ENCODE results near the gene SAP30L. TPM values are rescaled to one million over a fixed set of nuclear protein-coding genes. Genes with fewer than 3 reads are reported as not detected.

SAP30L gene
- total RNA-seq, 1 experiment from 2014 or later = 38.6 TPM

- H3K4me1 Mint-ChIP-seq (ENCODE audit: low read depth, unreplicated experiment) = peaks cover 8% of the 10 kb centered on the region
- CTCF ChIA-PET = no interaction called here
- no peak overlapping the region for H3K27ac Mint-ChIP-seq (ENCODE audit: unreplicated experiment)
- no TSS peak for BruUV-seq (replicated peaks)
- H3K36me3 Mint-ChIP-seq (ENCODE audit: insufficient read depth, unreplicated experiment) = no peaks in the 10 kb centered on the region
- intact Hi-C loops (cut with micrococcal nuclease; ENCODE audit: unreplicated experiment) = no loop called here
- H3K27me3 Mint-ChIP-seq (ENCODE audit: unreplicated experiment) = peaks cover 92% of the 10 kb centered on the region
- TF ChIP-seq, protein P1, sequence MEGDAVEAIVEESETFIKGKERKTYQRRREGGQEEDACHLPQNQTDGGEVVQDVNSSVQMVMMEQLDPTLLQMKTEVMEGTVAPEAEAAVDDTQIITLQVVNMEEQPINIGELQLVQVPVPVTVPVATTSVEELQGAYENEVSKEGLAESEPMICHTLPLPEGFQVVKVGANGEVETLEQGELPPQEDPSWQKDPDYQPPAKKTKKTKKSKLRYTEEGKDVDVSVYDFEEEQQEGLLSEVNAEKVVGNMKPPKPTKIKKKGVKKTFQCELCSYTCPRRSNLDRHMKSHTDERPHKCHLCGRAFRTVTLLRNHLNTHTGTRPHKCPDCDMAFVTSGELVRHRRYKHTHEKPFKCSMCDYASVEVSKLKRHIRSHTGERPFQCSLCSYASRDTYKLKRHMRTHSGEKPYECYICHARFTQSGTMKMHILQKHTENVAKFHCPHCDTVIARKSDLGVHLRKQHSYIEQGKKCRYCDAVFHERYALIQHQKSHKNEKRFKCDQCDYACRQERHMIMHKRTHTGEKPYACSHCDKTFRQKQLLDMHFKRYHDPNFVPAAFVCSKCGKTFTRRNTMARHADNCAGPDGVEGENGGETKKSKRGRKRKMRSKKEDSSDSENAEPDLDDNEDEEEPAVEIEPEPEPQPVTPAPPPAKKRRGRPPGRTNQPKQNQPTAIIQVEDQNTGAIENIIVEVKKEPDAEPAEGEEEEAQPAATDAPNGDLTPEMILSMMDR (IDR thresholded peaks at IDR 0.05; ENCODE audit: unreplicated experiment) = no peak
- no peak for DNase-seq
- no peaks in the 10 kb centered on the region for H3K9me3 Mint-ChIP-seq (ENCODE audit: low read depth, unreplicated experiment)
- no peak overlapping the region for H3K4me3 Mint-ChIP-seq (ENCODE audit: low read depth, unreplicated experiment)
Observed at GRCh38 chr5:154479944-154480750, 34.4 kb downstream of the SAP30L start.

- CTCF ChIA-PET = no interaction called here
- Mint-ChIP-seq H3K9me3 (ENCODE audit: low read depth, unreplicated experiment) (no peaks in the 10 kb centered on the region), H3K27me3 (ENCODE audit: unreplicated experiment) (peaks cover 92% of the 10 kb centered on the region), H3K36me3 (ENCODE audit: insufficient read depth, unreplicated experiment) (no peaks in the 10 kb centered on the region), H3K4me3 (ENCODE audit: low read depth, unreplicated experiment) (no peak overlapping the region), H3K27ac (ENCODE audit: unreplicated experiment) (no peak overlapping the region), H3K4me1 (ENCODE audit: low read depth, unreplicated experiment) (peaks cover 8% of the 10 kb centered on the region)
- BruUV-seq (replicated peaks) = no TSS peak
- TF ChIP-seq, protein P1 (IDR thresholded peaks at IDR 0.05; ENCODE audit: unreplicated experiment) = no peak
- DNase-seq = no peak
- intact Hi-C loops (cut with micrococcal nuclease; ENCODE audit: unreplicated experiment) = no loop called here
Observed at GRCh38 chr5:154480847-154481246, 35.0 kb downstream of the SAP30L start.

- CTCF ChIA-PET = no interaction called here
- Mint-ChIP-seq H3K4me1 (ENCODE audit: low read depth, unreplicated experiment) (peaks cover 8% of the 10 kb centered on the region), H3K9me3 (ENCODE audit: low read depth, unreplicated experiment) (no peaks in the 10 kb centered on the region), H3K36me3 (ENCODE audit: insufficient read depth, unreplicated experiment) (no peaks in the 10 kb centered on the region), H3K27ac (ENCODE audit: unreplicated experiment) (no peak overlapping the region), H3K27me3 (ENCODE audit: unreplicated experiment) (peaks cover 92% of the 10 kb centered on the region), H3K4me3 (ENCODE audit: low read depth, unreplicated experiment) (no peak overlapping the region)
- intact Hi-C loops (cut with micrococcal nuclease; ENCODE audit: unreplicated experiment) = no loop called here
- TF ChIP-seq, protein P1 (IDR thresholded peaks at IDR 0.05; ENCODE audit: unreplicated experiment) = no peak
- no peak for DNase-seq
- BruUV-seq (replicated peaks) = no TSS peak
Observed at GRCh38 chr5:154481584-154482381, 36.0 kb downstream of the SAP30L start.

DNA sequence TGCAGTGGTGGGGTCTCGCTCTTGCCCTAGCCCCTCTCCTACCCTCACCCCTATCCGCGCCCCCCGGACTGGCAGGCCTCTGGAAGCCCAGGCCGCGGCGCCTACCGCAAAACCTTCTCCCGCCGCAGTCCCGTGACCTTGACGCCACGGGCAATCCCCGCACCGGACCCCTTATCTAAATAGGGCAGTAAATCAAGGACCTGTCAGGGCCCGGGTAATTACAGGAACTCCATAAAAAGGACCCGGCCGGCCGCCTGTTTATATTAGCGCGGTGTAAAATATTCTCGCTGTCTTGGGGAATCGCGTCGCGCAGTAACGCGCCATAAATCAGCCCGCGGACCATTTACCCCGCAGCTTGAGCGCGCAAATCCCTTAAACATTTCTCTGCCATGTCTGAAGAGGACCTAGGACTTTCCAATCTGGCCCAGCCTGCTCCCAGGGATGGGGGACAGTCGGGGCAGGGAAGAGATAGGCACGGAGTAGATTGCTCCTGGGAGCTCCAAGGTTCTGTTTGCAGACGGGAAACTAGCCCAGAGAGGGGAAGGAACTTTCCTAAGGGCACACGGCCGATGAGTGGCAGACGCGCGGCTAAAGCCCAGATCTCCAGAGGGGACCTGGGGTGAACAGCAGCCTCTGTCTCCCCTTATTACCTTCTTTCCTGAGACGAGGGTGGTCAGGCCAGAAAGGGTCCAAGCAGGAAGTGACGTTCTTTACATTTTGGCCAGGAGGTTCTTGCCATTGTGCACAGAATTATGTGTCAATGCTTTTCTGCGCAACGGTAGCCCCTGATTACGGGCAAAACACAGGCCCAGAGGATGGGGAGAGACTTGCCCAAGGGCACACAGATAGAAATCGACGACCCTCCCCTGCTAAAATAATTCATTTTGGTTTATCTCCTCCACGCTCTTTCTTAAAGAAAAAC, 37.0 kb downstream of the SAP30L start:
- Mint-ChIP-seq H3K4me3 (ENCODE audit: low read depth, unreplicated experiment) (no peak overlapping the region), H3K27ac (ENCODE audit: unreplicated experiment) (no peak overlapping the region)
- intact Hi-C loops (cut with micrococcal nuclease; ENCODE audit: unreplicated experiment) = no loop called here

More for the DNA sequence above, 37.0 kb downstream of the SAP30L start:
- no peak for DNase-seq
- TF ChIP-seq, protein P1 (IDR thresholded peaks at IDR 0.05; ENCODE audit: unreplicated experiment) = no peak
- Mint-ChIP-seq H3K36me3 (ENCODE audit: insufficient read depth, unreplicated experiment) (no peaks in the 10 kb centered on the region), H3K4me1 (ENCODE audit: low read depth, unreplicated experiment) (no peaks in the 10 kb centered on the region), H3K27me3 (ENCODE audit: unreplicated experiment) (peaks cover 92% of the 10 kb centered on the region), H3K9me3 (ENCODE audit: low read depth, unreplicated experiment) (no peaks in the 10 kb centered on the region)
- no TSS peak for BruUV-seq (replicated peaks)
- CTCF ChIA-PET = no interaction called here

Data from Calu3 (cell line).